ENCODE results near the gene FGF14.

FGF14 gene

DNA sequence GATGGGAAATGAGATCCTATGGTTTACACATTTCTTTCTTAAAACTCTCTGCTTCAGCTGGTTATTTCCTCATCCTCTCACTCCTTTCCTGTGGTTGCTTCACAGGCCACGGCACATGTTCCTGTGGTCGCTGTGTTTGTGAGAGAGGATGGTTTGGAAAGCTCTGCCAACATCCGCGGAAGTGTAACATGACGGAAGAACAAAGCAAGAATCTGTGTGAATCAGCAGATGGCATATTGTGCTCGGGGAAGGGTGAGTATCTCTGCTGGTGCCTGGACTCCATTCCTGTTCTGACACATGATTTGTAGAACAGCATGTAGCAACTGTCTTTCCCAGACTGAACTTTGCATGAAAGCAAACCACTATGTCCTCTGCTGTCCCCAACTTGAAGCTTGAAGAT lies 695.2 kb downstream of the FGF14 start:
- no peak for DNase-seq

DNA sequence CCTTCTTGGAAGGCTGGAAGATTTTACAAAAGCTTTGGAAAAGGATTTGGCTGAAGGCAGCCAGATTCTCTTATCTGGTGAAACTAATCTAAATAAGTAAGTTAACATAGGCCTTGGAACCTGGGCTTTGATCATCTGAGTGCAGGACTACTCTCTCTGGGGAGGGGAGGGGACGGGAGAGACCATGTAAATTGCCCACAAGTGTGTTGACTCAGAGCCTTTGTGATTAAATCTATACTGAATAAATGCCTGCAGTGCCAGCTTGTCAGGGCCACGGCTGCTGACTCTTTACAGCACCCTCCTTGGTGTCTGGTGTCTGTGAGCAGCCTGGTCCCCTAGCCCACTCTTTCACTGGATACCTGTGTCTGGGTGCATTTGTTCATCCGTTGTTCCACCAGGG lies 698.0 kb downstream of the FGF14 start:
- DNase-seq, result no peak

DNA sequence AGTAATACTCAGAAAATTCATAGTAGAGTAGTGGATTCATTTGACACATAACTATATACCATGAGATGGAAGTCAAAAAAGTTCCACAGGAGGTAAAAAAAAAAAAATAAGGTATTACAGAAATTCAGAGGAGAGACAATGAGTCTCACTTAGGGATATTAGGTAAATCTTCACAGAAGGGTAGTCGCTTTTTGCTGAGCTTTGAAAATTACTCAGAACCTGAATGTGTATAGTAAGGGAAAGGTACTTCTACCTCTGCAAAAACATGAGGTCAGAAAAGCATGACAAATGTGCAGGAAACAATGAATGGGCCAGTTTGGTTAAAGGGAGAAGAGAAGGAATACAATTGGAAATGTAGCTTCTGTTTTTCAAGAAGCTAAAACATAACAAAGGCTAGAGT lies 698.8 kb downstream of the FGF14 start:
- no peak for DNase-seq

DNA sequence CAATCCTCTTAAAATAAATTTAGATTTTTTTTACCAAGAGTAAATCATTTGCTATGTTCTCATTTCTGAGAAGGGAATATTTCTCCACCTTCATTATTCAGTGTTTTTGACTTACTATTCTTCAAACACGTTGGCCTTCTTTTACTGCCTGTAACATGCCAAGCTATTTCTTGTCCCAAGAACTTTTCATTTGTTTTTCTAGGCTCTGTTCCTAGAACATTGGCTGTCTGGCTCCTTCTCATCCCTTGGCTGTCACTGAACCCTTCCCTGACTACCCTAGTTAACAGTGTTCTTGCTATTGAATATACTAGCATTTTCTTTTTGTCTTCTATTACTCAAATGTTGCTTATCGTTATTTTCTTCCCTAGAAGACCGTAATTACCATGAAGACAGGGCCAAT lies 701.2 kb downstream of the FGF14 start:
- no peak for DNase-seq

GRCh38 chr13:101698400-101698799 lies 703.4 kb downstream of the FGF14 start:
- DNase-seq, result no peak

- no peak for DNase-seq
Measured at GRCh38 chr13:101697745-101698144, 704.1 kb downstream of the FGF14 start.

DNA sequence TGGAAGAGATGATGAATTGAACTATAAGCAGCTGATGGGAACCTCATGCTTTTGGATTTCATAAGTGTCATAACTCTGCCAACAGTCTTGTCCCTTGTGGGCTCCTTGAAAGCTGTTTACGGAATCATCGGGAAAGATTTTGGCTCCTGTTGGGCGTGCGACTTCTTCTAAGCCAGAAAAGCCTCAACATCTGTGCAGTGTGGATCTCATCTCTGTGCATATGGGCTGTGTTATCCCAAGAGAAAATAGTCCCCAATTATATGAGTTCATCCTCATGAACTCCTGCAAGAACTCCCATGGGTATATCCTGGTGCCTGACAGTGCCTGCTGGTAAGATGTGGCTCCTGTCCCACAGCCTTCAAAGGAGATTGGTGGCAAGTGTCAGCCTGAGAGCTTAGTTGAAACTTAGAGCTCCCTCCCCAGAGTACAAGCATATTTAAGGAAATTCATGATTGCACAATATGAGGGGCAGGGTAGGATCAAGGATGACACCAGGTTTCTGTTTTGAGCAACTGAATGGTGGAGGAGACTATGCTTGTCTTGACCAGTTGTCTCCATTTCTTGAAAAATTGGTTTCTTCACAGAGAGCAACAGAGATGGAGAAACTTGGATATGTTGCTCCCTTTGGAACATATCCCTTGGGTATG lies 705.9 kb downstream of the FGF14 start:
- DNase-seq, result no peak

GRCh38 chr13:101691341-101691860 lies 710.4 kb downstream of the FGF14 start:
- no peak for DNase-seq

GRCh38 chr13:101690871-101691270 lies 711.0 kb downstream of the FGF14 start:
- DNase-seq, result no peak

- DNase-seq, result no peak
Measured at GRCh38 chr13:101686003-101686402, 715.8 kb downstream of the FGF14 start.

DNA sequence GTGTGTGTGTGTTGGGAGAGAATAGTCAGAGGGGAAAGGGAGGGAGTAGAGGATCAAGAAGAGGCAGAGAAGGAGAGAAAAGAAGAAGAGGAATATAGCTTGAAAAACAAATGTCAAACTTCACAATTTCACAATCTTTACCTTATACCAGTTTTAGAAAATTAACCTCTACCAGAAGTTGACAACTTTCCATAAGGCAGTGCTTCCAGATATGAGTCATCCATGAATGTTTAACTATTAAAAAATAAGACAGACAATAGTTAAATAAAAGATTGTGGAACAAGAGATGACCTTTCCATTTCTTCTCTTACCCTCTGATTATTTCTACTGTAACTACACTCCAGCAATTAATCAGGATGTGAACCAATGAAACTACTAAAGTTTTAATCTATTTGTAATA lies 720.0 kb downstream of the FGF14 start:
- DNase-seq, result no peak

DNA sequence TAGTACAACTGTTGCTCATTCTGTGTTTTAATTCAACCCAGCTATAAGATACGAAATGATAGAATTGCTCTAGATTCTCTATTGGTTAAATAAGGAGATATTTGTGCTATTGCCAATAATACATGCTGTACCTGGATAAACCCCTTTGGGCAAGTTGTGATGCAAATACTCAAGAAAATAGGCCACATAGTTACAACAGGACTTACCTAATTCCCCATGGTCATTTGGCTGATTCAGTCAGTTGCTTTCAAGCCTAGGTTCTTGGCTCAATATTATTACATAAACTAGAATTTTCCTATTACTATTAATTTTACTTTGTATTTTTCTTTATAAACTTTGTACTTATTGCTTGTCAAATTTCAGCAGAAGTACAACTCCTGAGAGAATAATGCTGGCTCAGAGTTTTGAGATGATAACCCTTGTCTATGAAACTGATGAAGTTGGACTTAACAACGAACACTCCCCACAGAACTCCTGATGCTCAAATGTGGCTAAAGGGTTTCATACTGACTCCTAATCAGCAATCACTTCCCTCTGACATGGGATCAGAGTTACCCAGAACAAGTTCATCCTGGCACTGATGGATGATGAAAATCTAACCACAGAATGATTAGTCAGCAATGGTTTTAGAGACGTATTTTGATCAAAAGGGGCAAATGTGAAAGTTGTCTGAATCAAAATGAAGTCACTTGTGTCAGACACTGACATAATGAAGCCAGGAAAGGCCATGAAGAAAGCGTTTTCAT lies 728.3 kb downstream of the FGF14 start:
- DNase-seq, result no peak

GRCh38 chr13:101661839-101662238 lies 740.0 kb downstream of the FGF14 start:
- no peak for DNase-seq
